ENCODE data around the gene DENND2C.
A peak's percentile ranks its signal among the peaks of the same experiment; 100 is the strongest.
"Not testable (repeated sequence)": the region's sequence is repeated elsewhere in the genome, so short reads cannot be mapped to it uniquely, and the experiment has no call there.

Gene DENND2C

GRCh38 chr1:114607223-114607622 lies 62.6 kb downstream of the DENND2C start:
- no peak for DNase-seq (ENCODE audit: low spot score)

GRCh38 chr1:114597949-114598348 lies 71.9 kb downstream of the DENND2C start:
- DNase-seq (ENCODE audit: low spot score): peak; percentile 8

- no peak for DNase-seq (ENCODE audit: low spot score)
Observed at GRCh38 chr1:114595602-114596001, 74.2 kb downstream of the DENND2C start.

- no peak for DNase-seq (ENCODE audit: low spot score)
Observed at GRCh38 chr1:114594046-114594445, 75.8 kb downstream of the DENND2C start.

GRCh38 chr1:114589122-114589521 lies 80.7 kb downstream of the DENND2C start:
- DNase-seq (ENCODE audit: low spot score): no peak

- no peak for DNase-seq (ENCODE audit: low spot score)
Observed at GRCh38 chr1:114588196-114588689, 81.6 kb downstream of the DENND2C start.

GRCh38 chr1:114587203-114587991 lies 82.5 kb downstream of the DENND2C start:
- no peak for DNase-seq (ENCODE audit: low spot score)

GRCh38 chr1:114586513-114587047 lies 83.3 kb downstream of the DENND2C start:
- no peak for DNase-seq (ENCODE audit: low spot score)

- no peak for DNase-seq (ENCODE audit: low spot score)
Observed at GRCh38 chr1:114585231-114585630, 84.6 kb downstream of the DENND2C start.

- peak; percentile 89 for DNase-seq (ENCODE audit: low spot score)
Observed at GRCh38 chr1:114581335-114582287, 88.2 kb downstream of the DENND2C start, which contains the start of gene BCAS2. Gene BCAS2, minus strand, starts transcription at chr1:114581615. Its CDS starts 24 bp downstream, at chr1:114581591.

GRCh38 chr1:114574365-114574764 lies 95.5 kb downstream of the DENND2C start:
- no peak for DNase-seq (ENCODE audit: low spot score)

GRCh38 chr1:114564141-114564540 lies 105.7 kb downstream of the DENND2C start:
- DNase-seq (ENCODE audit: low spot score): no peak

- DNase-seq (ENCODE audit: low spot score): not testable (repeated sequence)
Observed at GRCh38 chr1:114562978-114563510, 106.8 kb downstream of the DENND2C start.

- DNase-seq (ENCODE audit: low spot score): no peak
Observed at GRCh38 chr1:114561333-114561732, 108.5 kb downstream of the DENND2C start.

- no peak for DNase-seq (ENCODE audit: low spot score)
Observed at GRCh38 chr1:114559356-114559755, 110.5 kb downstream of the DENND2C start.

GRCh38 chr1:114558544-114558943 lies 111.3 kb downstream of the DENND2C start:
- DNase-seq (ENCODE audit: low spot score): no peak

- no peak for DNase-seq (ENCODE audit: low spot score)
Observed at GRCh38 chr1:114554577-114554976, 115.3 kb downstream of the DENND2C start.

- DNase-seq (ENCODE audit: low spot score): no peak
Observed at GRCh38 chr1:114552106-114552639, 117.7 kb downstream of the DENND2C start.

- no peak for DNase-seq (ENCODE audit: low spot score)
Observed at GRCh38 chr1:114551400-114551799, 118.4 kb downstream of the DENND2C start.

- no peak for DNase-seq (ENCODE audit: low spot score)
Observed at GRCh38 chr1:114550336-114550735, 119.5 kb downstream of the DENND2C start.

GRCh38 chr1:114549137-114549536 lies 120.7 kb downstream of the DENND2C start:
- DNase-seq (ENCODE audit: low spot score): no peak

GRCh38 chr1:114547076-114547475 lies 122.8 kb downstream of the DENND2C start:
- no peak for DNase-seq (ENCODE audit: low spot score)
